Endothelial cell of umbilical vein (primary cell): ENCODE results near the gene PDE7B. TPM values are rescaled to one million over a fixed set of nuclear protein-coding genes. Genes with fewer than 3 reads are reported as not detected.

Experiments
- BruUV-seq: library from RNA; stranded (reverse); fragments of 400-500 nt; replicated peaks from 2 replicates; lab custom pipeline; 2021; lab: Mats Ljungman, UMichigan
- CTCF ChIA-PET: fragments of 300-600, 350-600 bp; sonication (Branson Sonifier 250); formaldehyde crosslinking; loops from one replicate; lab custom pipeline; 2021; ENCODE audit warnings: antibody characterized with exemption, inconsistent platforms; lab: Charles Lee
- POLR2A ChIA-PET: fragments of 300-600, 350-600 bp; sonication (Branson Sonifier 250); formaldehyde crosslinking; loops from one replicate; lab custom pipeline; 2021; ENCODE audit warnings: antibody characterized with exemption, inconsistent platforms; lab: Charles Lee
- DNase-seq: peaks from one replicate; pipeline ENCODE4 v3.0.0-alpha.2; 2011; ENCODE audit warnings: low read depth, low spot score
- FAIRE-seq: peaks from 2 replicates; lab custom pipeline; 2011; peaks lifted over from hg19 to GRCh38; lab: Jason Lieb, UNC
- H2AFZ ChIP-seq: 2 replicates; pipeline ENCODE4 v1.6.0; 2012; ENCODE audit warnings: low read depth, low read length, control low read depth, inconsistent platforms
- H3K27ac ChIP-seq: 2 replicates; pipeline ENCODE4 v1.5.1; 2011; ENCODE audit warnings: low read depth, mild to moderate bottlenecking, control low read depth, low read length, moderate library complexity; ENCODE audit not compliant: insufficient read depth
- H3K27me3 ChIP-seq, 2 experiments: 2 replicates each; pipeline versions ENCODE4 v1.6.0 to v1.6.1; 2011; ENCODE audit warnings: low read length in 2 of 2, mixed read lengths in 1 of 2; ENCODE audit not compliant: control insufficient read depth in 2 of 2, insufficient read depth in 2 of 2
- H3K36me3 ChIP-seq, 2 experiments: 2 replicates in 1 of 2; 3 replicates in 1 of 2; pipeline ENCODE4 v1.5.1; 2011; ENCODE audit warnings: low read length in 2 of 2, mild to moderate bottlenecking in 1 of 2, moderate library complexity in 1 of 2; ENCODE audit not compliant: control insufficient read depth in 2 of 2, insufficient read depth in 2 of 2; ENCODE audit errors: extremely low read depth in 1 of 2
- H3K4me1 ChIP-seq: 3 replicates; pipeline ENCODE4 v1.5.1; 2011; ENCODE audit warnings: mild to moderate bottlenecking, low read length; ENCODE audit not compliant: control insufficient read depth, insufficient read depth; ENCODE audit errors: extremely low read depth
- H3K4me2 ChIP-seq: 2 replicates; pipeline ENCODE4 v1.6.1; 2011; ENCODE audit warnings: low read length, control low read depth, mixed read lengths; ENCODE audit not compliant: insufficient read depth
- H3K4me3 ChIP-seq, 3 experiments: fragments of 200-600 bp in 1 of 3; sonication (generic), shearing (Covaris generic) in 1 of 3; replicated peaks in 1 of 3; 2 replicates each; pipeline ENCODE4 v1.5.1; 2011 to 2016; ENCODE audit warnings: control low read depth in 3 of 3, low read length in 3 of 3, mild to moderate bottlenecking in 2 of 3, inconsistent platforms in 1 of 3, low read depth in 1 of 3, moderate library complexity in 1 of 3; ENCODE audit not compliant: insufficient read depth in 1 of 3
- H3K79me2 ChIP-seq: 2 replicates; pipeline ENCODE4 v1.6.0; 2012; ENCODE audit warnings: low read length, inconsistent platforms; ENCODE audit not compliant: control insufficient read depth, insufficient read depth
- H3K9ac ChIP-seq: replicated peaks from 2 replicates; pipeline ENCODE3; 2011; ENCODE audit warnings: low read length, control low read depth; ENCODE audit not compliant: insufficient read depth; ENCODE audit errors: extremely low read depth
- H3K9me1 ChIP-seq: replicated peaks from 3 replicates; pipeline ENCODE4 v1.6.0; 2011; ENCODE audit warnings: mild to moderate bottlenecking, low read length; ENCODE audit not compliant: control insufficient read depth, insufficient read depth; ENCODE audit errors: extremely low read depth
- H3K9me3 ChIP-seq: replicated peaks from 2 replicates; pipeline ENCODE4 v1.5.1; 2012; ENCODE audit warnings: low read length, inconsistent platforms; ENCODE audit not compliant: control insufficient read depth, insufficient read depth
- H4K20me1 ChIP-seq: replicated peaks from 2 replicates; pipeline ENCODE3; 2011; ENCODE audit warnings: mild to moderate bottlenecking, low read length; ENCODE audit not compliant: control insufficient read depth, insufficient read depth; ENCODE audit errors: extremely low read depth
- CTCF ChIP-seq, 2 donors: IDR thresholded peaks; 1 replicate in 1 of 2; 2 replicates in 1 of 2; pipeline ENCODE4 v1.5.1; 2011; ENCODE audit warnings: low read length in 2 of 2, mild to moderate bottlenecking in 2 of 2, moderate library complexity in 2 of 2, control low read depth in 1 of 2, inconsistent platforms in 1 of 2, low read depth in 1 of 2; ENCODE audit not compliant: insufficient read depth in 1 of 2; ENCODE audit errors: extremely low read depth in 1 of 2
- EZH2 ChIP-seq: IDR thresholded peaks from 2 replicates; pipeline ENCODE4 v1.6.1; 2012; ENCODE audit warnings: borderline replicate concordance, low read depth, mild to moderate bottlenecking, moderate library complexity, low read length, inconsistent platforms; ENCODE audit not compliant: severe bottlenecking
- FOS ChIP-seq: IDR thresholded peaks from 2 replicates; pipeline ENCODE4 v1.6.1; 2011; ENCODE audit warnings: mild to moderate bottlenecking, low read length, moderate library complexity, borderline replicate concordance; ENCODE audit not compliant: insufficient read depth
- GATA2 ChIP-seq: IDR thresholded peaks from 2 replicates; pipeline ENCODE4 v1.7.0; 2011; ENCODE audit warnings: low read depth, mild to moderate bottlenecking, moderate library complexity, mixed read lengths, low read length; ENCODE audit not compliant: insufficient read length, insufficient read depth
- JUN ChIP-seq: IDR thresholded peaks from 2 replicates; pipeline ENCODE4 v1.6.1; 2011; ENCODE audit warnings: borderline replicate concordance, low read depth; ENCODE audit not compliant: insufficient read length, insufficient read depth
- MYC ChIP-seq: IDR thresholded peaks from one replicate; pipeline ENCODE4 v1.6.1; 2011; ENCODE audit warnings: mild to moderate bottlenecking, low read depth, low read length
- POLR2A ChIP-seq: IDR thresholded peaks from 2 replicates; pipeline ENCODE4 v1.6.1; 2012; ENCODE audit warnings: low read depth, mild to moderate bottlenecking, control low read depth, low read length
- POLR2AphosphoS5 ChIP-seq: IDR thresholded peaks from 2 replicates; pipeline ENCODE4 v1.6.1; 2012; ENCODE audit warnings: low read depth, mild to moderate bottlenecking, control low read depth, low read length, moderate library complexity; ENCODE audit not compliant: insufficient read depth
- dilution Hi-C: fragments of 300-500 bp; cut with MboI; formaldehyde crosslinking; loops from one replicate; pipeline ENCODE4 v1.15.0; 2019; ENCODE audit warnings: low sequenced_read_pairs; ENCODE audit not compliant: extremely low pct_ligation_motif_present
- intact Hi-C: fragments of 100-400 bp; cut with micrococcal nuclease; formaldehyde crosslinking; loops from one replicate; pipeline ENCODE4 v1.10.0; 2022
- polyA plus RNA-seq, 4 experiments: library from polyadenylated mRNA; depleted of rRNA in 3 of 4; stranded (reverse) in 3 of 4; unstranded in 1 of 4; fragments of >200 nt; gene quantifications; 2 replicates each; pipeline versions ENCODE4 v1.2.1 to v1.2.3, GENCODE V29; 2011 to 2012; ENCODE audit warnings: missing spikeins in 1 of 4
- total RNA-seq: library from RNA; stranded (reverse); gene quantifications from 2 replicates; pipeline ENCODE4 v1.2.3, GENCODE V29; 2021
- TF ChIP-seq, protein P1 (sequence below): IDR thresholded peaks from 2 replicates; pipeline ENCODE4 v1.6.1; 2011; ENCODE audit not compliant: insufficient read depth, insufficient read length

PDE7B gene
- total and polyA plus RNA-seq, 2 donors (not counting 3 experiments of a cell fraction or from before 2014, with no cell fraction given), result 20.6 to 25.1 TPM

GRCh38 chr6:135801755-135802465 lies 49.6 kb upstream of the PDE7B start:
- ChIA-PET POLR2A (no interaction called here), CTCF (interaction anchor here (1.3 kb wide), 1 partner anchor 108 kb away, joined by 3 read pairs; no protein-coding TSS in a partner anchor)
- no TSS peak for BruUV-seq
- Histone ChIP-seq H3K4me2 (no peak overlapping the region), H3K4me1 (no peaks in the 10 kb centered on the region), H3K9me3 (no peaks in the 10 kb centered on the region), H3K79me2 (no peaks in the 10 kb centered on the region), H3K4me3 (no peak overlapping the region), H4K20me1 (no peaks in the 10 kb centered on the region), H2AFZ (no peak overlapping the region), H3K9me1 (no peaks in the 10 kb centered on the region), H3K27ac (no peak overlapping the region), H3K27me3 (no peaks in the 10 kb centered on the region), H3K36me3 (no peaks in the 10 kb centered on the region), H3K9ac (no peak overlapping the region)
- TF ChIP-seq MYC (no peak), POLR2A (no peak), POLR2AphosphoS5 (no peak), FOS (no peak), GATA2 (no peak), JUN (no peak), CTCF (IDR thresholded peaks at IDR 0.05; ENCODE audit: extremely low read depth in 1 of 2, insufficient read depth in 1 of 2, low read depth in 1 of 2, low read length in 2 of 2) (no peak), EZH2 (no peak)
- TF ChIP-seq, protein P1, sequence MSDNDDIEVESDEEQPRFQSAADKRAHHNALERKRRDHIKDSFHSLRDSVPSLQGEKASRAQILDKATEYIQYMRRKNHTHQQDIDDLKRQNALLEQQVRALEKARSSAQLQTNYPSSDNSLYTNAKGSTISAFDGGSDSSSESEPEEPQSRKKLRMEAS, result no peak
- no peak for FAIRE-seq
- intact Hi-C loops (no loop called here), dilution Hi-C loops (no loop called here)
- DNase-seq, result no peak
